ENCODE results near the gene ZSCAN16. TPM values are rescaled to one million over a fixed set of nuclear protein-coding genes. Genes with fewer than 3 reads are reported as not detected.

ZSCAN16 gene
- total and polyA plus RNA-seq, 9 of the 15 experiments (the other 6 are each of a cell fraction or from before 2014, with no cell fraction given) = 0.08 TPM; not detected in 8

GRCh38 chr6:28104392-28105244 is 19.8 kb upstream of the ZSCAN16 start (continued):
- TF ChIP-seq RB1 (IDR thresholded peaks at IDR 0.05; ENCODE audit: low read depth) = peak; percentile 85
- no peak for TF ChIP-seq USF1 (CRISPR knock-in tag; IDR thresholded peaks at IDR 0.05)
- TF ChIP-seq KLF1 (tag; IDR thresholded peaks at IDR 0.05) = 0 out of 2 replicates have a peak, but pooled peaks have one; percentile 65
- TF ChIP-seq TAF15 (IDR thresholded peaks at IDR 0.05; ENCODE audit: low read depth, low read length) = no peak
- TF ChIP-seq NR2C2 (CRISPR knock-in tag; IDR thresholded peaks at IDR 0.05) = peak; percentile 54; the same call in 1 of the 2 replicates
- TF ChIP-seq NR2C2 (tag; IDR thresholded peaks at IDR 0.05) = peak; percentile 56; the same call in 1 of the 2 replicates
- peak; percentile 68; the same call in 1 of the 2 replicates for TF ChIP-seq STAT6 (CRISPR knock-in tag; IDR thresholded peaks at IDR 0.05)
- TF ChIP-seq NBN (IDR thresholded peaks at IDR 0.05; ENCODE audit: low read depth) = no peak
- TF ChIP-seq SREBF2 (CRISPR knock-in tag; IDR thresholded peaks at IDR 0.05) = no peak
- TF ChIP-seq NEUROD1 (IDR thresholded peaks at IDR 0.05; ENCODE audit: borderline replicate concordance, low read depth, low read length, partially characterized antibody) = peak; percentile 15
- no peak for TF ChIP-seq FOS (IDR thresholded peaks at IDR 0.05; ENCODE audit: extremely low read depth, insufficient read length)
- 0 out of 2 replicates have a peak, but pooled peaks have one; percentile 2 for TF ChIP-seq CBFA2T3 (IDR thresholded peaks at IDR 0.05)
- no peak for TF ChIP-seq TRIM25 (IDR thresholded peaks at IDR 0.05; ENCODE audit: borderline replicate concordance)
- no peak for TF ChIP-seq SFPQ (IDR thresholded peaks at IDR 0.05; ENCODE audit: low read depth, low read length)
- TF ChIP-seq EZH2 (IDR thresholded peaks at IDR 0.05; ENCODE audit: borderline replicate concordance, low read depth, low read length) = no peak
- no peak for TF ChIP-seq STAT5B (CRISPR knock-in tag; IDR thresholded peaks at IDR 0.05)
- peak; percentile 53; the same call in 1 of the 2 replicates for TF ChIP-seq SMC3 (conservative IDR thresholded peaks at IDR 0.05; ENCODE audit: insufficient read depth, low read depth, low read length)
- no peak for TF ChIP-seq ZNF431 (CRISPR knock-in tag; IDR thresholded peaks at IDR 0.05)
